Suprapubic skin (tissue), 4 donors: Measurements from ENCODE around the gene SREBF1.

Experiments used
- CTCF ChIP-seq, 2 donors: fragments of 200-600 bp in 1 of 2; fragments of 450-650 bp in 1 of 2; sonication (generic) in 1 of 2; IDR thresholded peaks; one replicate each; pipeline ENCODE4 v1.5.1; 2016 to 2019; ENCODE audit warnings: antibody characterized with exemption in 2 of 2, mild to moderate bottlenecking in 1 of 2, moderate library complexity in 1 of 2
- POLR2A ChIP-seq, 2 donors: fragments of 450-650 bp; IDR thresholded peaks; one replicate each; pipeline ENCODE4 v1.6.1; 2017; ENCODE audit warnings: antibody characterized with exemption in 2 of 2, mild to moderate bottlenecking in 2 of 2, moderate library complexity in 2 of 2
- POLR2AphosphoS5 ChIP-seq, 3 donors: sonication (generic); formaldehyde crosslinking; IDR thresholded peaks; one replicate each; pipeline ENCODE4 v1.6.1; 2017; ENCODE audit warnings: antibody characterized with exemption in 3 of 3

GRCh38 chr17:17851103-17852002 is 14.6 kb upstream of the SREBF1 start:
- TF ChIP-seq CTCF (IDR thresholded peaks at IDR 0.05) (no peak), POLR2A (IDR thresholded peaks at IDR 0.05) (no peak), POLR2AphosphoS5 (IDR thresholded peaks at IDR 0.05) (no peak)
